Peyer's patch (tissue), 4 donors: ENCODE results near the gene PIGU.

Source experiments
- CTCF ChIP-seq, 6 experiments: fragments of 450-650 bp in 4 of 6; fragments of 200-600 bp in 2 of 6; sonication (generic) in 1 of 6; IDR thresholded peaks; one replicate each; pipeline ENCODE4 v1.5.1; 2017 to 2019; ENCODE audit warnings: antibody characterized with exemption in 6 of 6, mild to moderate bottlenecking in 3 of 6, moderate library complexity in 1 of 6
- POLR2A ChIP-seq, 2 donors: fragments of 450-650 bp; IDR thresholded peaks; one replicate each; pipeline ENCODE4 v1.5.1; 2017; ENCODE audit warnings: antibody characterized with exemption in 2 of 2, mild to moderate bottlenecking in 2 of 2, moderate library complexity in 2 of 2

DNA sequence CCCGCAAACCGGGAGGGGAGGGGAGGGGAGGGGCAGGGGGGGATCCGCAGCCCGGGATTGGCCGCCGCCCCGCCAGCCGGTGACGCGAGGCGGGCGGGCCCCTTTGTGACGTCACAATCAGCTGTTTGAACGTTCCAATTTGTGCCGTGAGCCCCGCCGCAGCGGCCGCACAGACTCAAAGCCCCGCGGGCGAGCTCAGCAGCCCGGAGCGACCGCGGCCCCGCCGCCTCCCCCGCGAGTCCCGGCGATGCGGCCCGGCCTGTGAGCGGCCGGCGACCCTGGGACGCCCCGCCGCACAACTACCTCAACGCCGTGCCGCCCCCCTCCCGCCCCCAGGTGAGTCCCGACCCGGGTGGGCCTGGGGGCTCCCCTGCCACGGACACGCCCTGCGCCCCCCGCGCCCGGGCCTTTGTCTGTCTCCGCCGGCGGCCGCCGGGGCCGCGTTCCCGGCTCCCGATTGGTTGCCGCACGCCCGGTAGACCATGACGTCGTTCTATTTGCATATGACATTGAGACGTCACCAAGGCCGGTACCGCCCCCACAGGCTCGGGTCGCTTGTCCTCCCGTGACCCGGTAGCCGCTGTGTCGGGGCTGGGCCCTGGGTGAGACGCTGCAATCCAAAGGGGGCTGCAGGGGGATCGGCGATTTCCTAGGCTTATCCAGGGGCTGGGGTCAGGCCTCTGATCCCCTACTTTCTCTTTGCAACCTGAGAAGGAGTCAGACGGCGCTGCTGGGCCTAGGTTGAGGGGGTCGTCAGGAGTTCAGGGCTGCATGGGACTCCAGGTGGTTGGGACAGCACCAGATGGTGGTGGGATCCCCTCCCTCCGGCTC, 27.5 kb upstream of the PIGU start, which contains the start of gene TP53INP2:
- TF ChIP-seq CTCF (IDR thresholded peaks at IDR 0.05) = no peak
- TF ChIP-seq POLR2A (IDR thresholded peaks at IDR 0.05) = peak in 1 of 2 donors; percentile 74
